Neural progenitor cell (in vitro differentiated cells): Measurements from ENCODE around the gene DTWD2. TPM values are rescaled to one million over a fixed set of nuclear protein-coding genes. Genes with fewer than 3 reads are reported as not detected.

ENCODE experiments used
- DNase-seq: peaks from one replicate; pipeline ENCODE4 v3.0.0-alpha.2; 2016; ENCODE audit warnings: low spot score
- H2AFZ ChIP-seq: fragments of 200-600 bp; sonication (generic); replicated peaks from 2 replicates; pipeline ENCODE4 v1.6.1; 2016; ENCODE audit warnings: antibody characterized with exemption
- H3F3A ChIP-seq: fragments of 200-600 bp; sonication (generic); 2 replicates; pipeline ENCODE4 v1.6.1; 2016; ENCODE audit warnings: antibody characterized with exemption, low read depth
- H3K27ac ChIP-seq: fragments of 200-600 bp; sonication (generic); 2 replicates; pipeline ENCODE4 v1.5.1; 2016; ENCODE audit warnings: mild to moderate bottlenecking
- H3K27me3 ChIP-seq: fragments of 200-600 bp; sonication (generic); 2 replicates; pipeline ENCODE4 v1.6.1; 2016; ENCODE audit warnings: mild to moderate bottlenecking, moderate library complexity
- H3K36me3 ChIP-seq: fragments of 200-600 bp; sonication (generic); 2 replicates; pipeline ENCODE4 v1.5.1; 2016
- H3K4me1 ChIP-seq: fragments of 200-600 bp; sonication (generic); 2 replicates; pipeline ENCODE4 v1.6.1; 2016; ENCODE audit warnings: mixed run types
- H3K4me2 ChIP-seq: fragments of 200-600 bp; sonication (generic); 2 replicates; pipeline ENCODE4 v1.6.1; 2016
- H3K4me3 ChIP-seq: fragments of 200-600 bp; sonication (generic); 2 replicates; pipeline ENCODE4 v1.5.1; 2016
- H3K79me2 ChIP-seq: fragments of 200-600 bp; sonication (generic); 2 replicates; pipeline ENCODE4 v1.6.1; 2016; ENCODE audit warnings: low read depth
- H3K9ac ChIP-seq: fragments of 200-600 bp; sonication (generic); 2 replicates; pipeline ENCODE4 v1.6.1; 2016
- H3K9me3 ChIP-seq: fragments of 200-600 bp; sonication (generic); 2 replicates; pipeline ENCODE4 v1.5.1; 2016; ENCODE audit warnings: low read depth
- H4K20me1 ChIP-seq: fragments of 200-600 bp; sonication (generic); 2 replicates; pipeline ENCODE4 v1.6.1; 2016; ENCODE audit warnings: low read depth
- H3K27ac Mint-ChIP-seq: 3 replicates; pipeline ENCODE4 v1.8.0; 2021; ENCODE audit warnings: mixed read lengths
- H3K27me3 Mint-ChIP-seq: 2 replicates; pipeline ENCODE4 v1.8.0; 2022; ENCODE audit warnings: low read depth, mild to moderate bottlenecking, inconsistent platforms, moderate library complexity, mixed read lengths; ENCODE audit not compliant: insufficient read depth
- H3K36me3 Mint-ChIP-seq: 3 replicates; pipeline ENCODE4 v1.8.0; 2021; ENCODE audit warnings: mixed read lengths
- H3K4me1 Mint-ChIP-seq: 3 replicates; pipeline ENCODE4 v1.8.0; 2021; ENCODE audit warnings: mixed read lengths
- H3K4me3 Mint-ChIP-seq: 3 replicates; pipeline ENCODE4 v1.8.0; 2021; ENCODE audit warnings: mild to moderate bottlenecking, moderate library complexity, mixed read lengths
- H3K9me3 Mint-ChIP-seq: 3 replicates; pipeline ENCODE4 v1.8.0; 2020; ENCODE audit warnings: mixed read lengths
- CTCF ChIP-seq: fragments of 200-600 bp; sonication (generic); IDR thresholded peaks from 2 replicates; pipeline ENCODE4 v1.5.1; 2017; ENCODE audit warnings: antibody characterized with exemption, mild to moderate bottlenecking
- EZH2 ChIP-seq: fragments of 200-600 bp; sonication (generic); IDR thresholded peaks from 2 replicates; pipeline ENCODE4 v1.6.1; 2017; ENCODE audit warnings: antibody characterized with exemption, mild to moderate bottlenecking, moderate library complexity
- EZH2phosphoT487 ChIP-seq: fragments of 200-600 bp; sonication (generic); IDR thresholded peaks from 2 replicates; pipeline ENCODE4 v1.6.1; 2017; ENCODE audit warnings: antibody characterized with exemption
- total RNA-seq: library from RNA; depleted of rRNA; stranded (reverse); fragments of >200 nt; gene quantifications from 2 replicates; pipeline ENCODE4 v1.2.3, GENCODE V29; 2015; ENCODE audit warnings: low replicate concordance

DTWD2 gene
- total RNA-seq, 1 donor from 2014 or later, result 10.4 TPM

- Histone ChIP-seq H3K9ac (no peak overlapping the region), H3K4me2 (no peak overlapping the region), H3F3A (no peaks in the 10 kb centered on the region), H3K79me2 (no peaks in the 10 kb centered on the region), H2AFZ (no peak overlapping the region), H3K36me3 (no peaks in the 10 kb centered on the region), H3K9me3 (no peaks in the 10 kb centered on the region), H3K27me3 (no peaks in the 10 kb centered on the region), H3K4me3 (no peak overlapping the region), H3K27ac (no peak overlapping the region), H4K20me1 (no peaks in the 10 kb centered on the region), H3K4me1 (no peaks in the 10 kb centered on the region)
- no peaks in the 10 kb centered on the region for H3K36me3 Mint-ChIP-seq
- no peak overlapping the region for H3K4me3 Mint-ChIP-seq
- H3K27me3 Mint-ChIP-seq, result no peaks in the 10 kb centered on the region
- no peaks in the 10 kb centered on the region for H3K4me1 Mint-ChIP-seq
- TF ChIP-seq EZH2 (no peak), EZH2phosphoT487 (no peak), CTCF (no peak)
- H3K27ac Mint-ChIP-seq, result no peak overlapping the region
- peaks cover 5% of the 10 kb centered on the region for H3K9me3 Mint-ChIP-seq
- no peak for DNase-seq
These were observed 144.0 kb downstream of the DTWD2 start for GRCh38 chr5:118844351-118844750.

- Histone ChIP-seq H3K9ac (no peak overlapping the region), H3K4me1 (no peaks in the 10 kb centered on the region), H3K4me2 (no peak overlapping the region), H3F3A (no peaks in the 10 kb centered on the region), H3K9me3 (no peaks in the 10 kb centered on the region), H3K27ac (no peak overlapping the region), H3K27me3 (no peaks in the 10 kb centered on the region), H4K20me1 (no peaks in the 10 kb centered on the region), H3K79me2 (no peaks in the 10 kb centered on the region), H2AFZ (no peak overlapping the region), H3K36me3 (no peaks in the 10 kb centered on the region), H3K4me3 (no peak overlapping the region)
- DNase-seq, result no peak
- no peak overlapping the region for H3K27ac Mint-ChIP-seq
- H3K9me3 Mint-ChIP-seq, result no peaks in the 10 kb centered on the region
- no peak for TF ChIP-seq CTCF
- no peak for TF ChIP-seq EZH2phosphoT487
- TF ChIP-seq EZH2, result no peak
- H3K4me3 Mint-ChIP-seq, result no peak overlapping the region
- no peaks in the 10 kb centered on the region for H3K4me1 Mint-ChIP-seq
- no peaks in the 10 kb centered on the region for H3K36me3 Mint-ChIP-seq
- no peaks in the 10 kb centered on the region for H3K27me3 Mint-ChIP-seq
These were observed 153.6 kb downstream of the DTWD2 start for GRCh38 chr5:118834710-118835109.

GRCh38 chr5:118832974-118833373 is 155.4 kb downstream of the DTWD2 start:
- no peaks in the 10 kb centered on the region for H3K36me3 ChIP-seq
- no peak overlapping the region for H3K27ac ChIP-seq
- no peaks in the 10 kb centered on the region for H4K20me1 ChIP-seq
- no peaks in the 10 kb centered on the region for H3K4me1 Mint-ChIP-seq
- no peaks in the 10 kb centered on the region for H3K9me3 Mint-ChIP-seq
- no peaks in the 10 kb centered on the region for H3F3A ChIP-seq
- H3K27me3 Mint-ChIP-seq, result no peaks in the 10 kb centered on the region
- H3K27ac Mint-ChIP-seq, result no peak overlapping the region
- TF ChIP-seq CTCF, result no peak
- no peak for TF ChIP-seq EZH2phosphoT487
- no peak for TF ChIP-seq EZH2
- no peak overlapping the region for H3K4me3 Mint-ChIP-seq
- H3K4me3 ChIP-seq, result no peak overlapping the region
- H3K4me1 ChIP-seq, result no peaks in the 10 kb centered on the region
- H3K27me3 ChIP-seq, result no peaks in the 10 kb centered on the region
- DNase-seq, result no peak
- H3K9me3 ChIP-seq, result no peaks in the 10 kb centered on the region
- H3K4me2 ChIP-seq, result no peak overlapping the region
- H3K9ac ChIP-seq, result no peak overlapping the region
- H3K36me3 Mint-ChIP-seq, result no peaks in the 10 kb centered on the region
- H3K79me2 ChIP-seq, result no peaks in the 10 kb centered on the region
- H2AFZ ChIP-seq, result no peak overlapping the region

- no peak overlapping the region for H3K4me3 Mint-ChIP-seq
- peaks cover 2% of the 10 kb centered on the region for H3K4me1 Mint-ChIP-seq
- H3K27ac ChIP-seq, result no peak overlapping the region
These were observed 163.1 kb downstream of the DTWD2 start for GRCh38 chr5:118825226-118825625.

More at GRCh38 chr5:118825226-118825625, 163.1 kb downstream of the DTWD2 start:
- no peaks in the 10 kb centered on the region for H3K36me3 ChIP-seq
- H2AFZ ChIP-seq, result no peak overlapping the region
- H3K27me3 ChIP-seq, result no peaks in the 10 kb centered on the region
- Mint-ChIP-seq H3K36me3 (no peaks in the 10 kb centered on the region), H3K27me3 (no peaks in the 10 kb centered on the region), H3K9me3 (no peaks in the 10 kb centered on the region), H3K27ac (no peak overlapping the region)
- H3K9ac ChIP-seq, result no peak overlapping the region
- no peaks in the 10 kb centered on the region for H3K9me3 ChIP-seq
- no peaks in the 10 kb centered on the region for H3F3A ChIP-seq
- no peak overlapping the region for H3K4me3 ChIP-seq
- H4K20me1 ChIP-seq, result no peaks in the 10 kb centered on the region
- TF ChIP-seq EZH2phosphoT487 (no peak), EZH2 (no peak), CTCF (no peak)
- H3K79me2 ChIP-seq, result no peaks in the 10 kb centered on the region
- no peak overlapping the region for H3K4me2 ChIP-seq
- no peaks in the 10 kb centered on the region for H3K4me1 ChIP-seq
- no peak for DNase-seq
